Activated CD4-positive, CD25-positive, alpha-beta regulatory T cell treated with anti-CD3 and anti-CD28 coated beads, Interleukin-2, amount 50 U/mL, for 72 hours (primary cell): ENCODE measurements around the gene CLMP.
"Not testable (repeated sequence)": the region's sequence is repeated elsewhere in the genome, so short reads cannot be mapped to it uniquely, and the experiment has no call there.

ENCODE experiments used
- DNase-seq: peaks from one replicate; pipeline ENCODE4 v3.0.0; 2021

CLMP gene

DNA sequence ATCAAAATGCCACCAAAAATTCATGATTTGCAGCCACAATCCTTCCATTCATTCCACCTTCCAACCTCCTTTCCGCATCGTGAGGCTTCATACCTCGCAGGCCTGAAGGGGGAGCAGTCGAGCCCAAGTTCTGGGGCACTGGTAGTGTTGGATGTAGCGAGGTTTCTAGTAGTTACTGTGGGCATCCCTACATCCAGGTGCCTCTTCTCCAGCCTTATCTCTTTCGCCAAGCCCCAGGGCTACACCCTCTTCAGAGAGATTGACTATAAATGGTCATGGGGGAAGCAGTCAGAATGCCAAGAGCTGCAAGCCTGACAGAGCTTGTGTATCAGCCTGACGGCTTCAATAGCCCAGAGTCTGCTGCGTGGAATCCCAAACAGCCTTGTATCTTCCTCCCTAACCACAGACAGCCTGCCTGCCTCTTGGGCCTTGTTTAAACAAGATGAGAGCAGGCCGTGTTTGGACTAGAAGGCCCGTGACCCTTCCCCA, 28.9 kb downstream of the CLMP start:
- DNase-seq = peak; percentile 38

DNA sequence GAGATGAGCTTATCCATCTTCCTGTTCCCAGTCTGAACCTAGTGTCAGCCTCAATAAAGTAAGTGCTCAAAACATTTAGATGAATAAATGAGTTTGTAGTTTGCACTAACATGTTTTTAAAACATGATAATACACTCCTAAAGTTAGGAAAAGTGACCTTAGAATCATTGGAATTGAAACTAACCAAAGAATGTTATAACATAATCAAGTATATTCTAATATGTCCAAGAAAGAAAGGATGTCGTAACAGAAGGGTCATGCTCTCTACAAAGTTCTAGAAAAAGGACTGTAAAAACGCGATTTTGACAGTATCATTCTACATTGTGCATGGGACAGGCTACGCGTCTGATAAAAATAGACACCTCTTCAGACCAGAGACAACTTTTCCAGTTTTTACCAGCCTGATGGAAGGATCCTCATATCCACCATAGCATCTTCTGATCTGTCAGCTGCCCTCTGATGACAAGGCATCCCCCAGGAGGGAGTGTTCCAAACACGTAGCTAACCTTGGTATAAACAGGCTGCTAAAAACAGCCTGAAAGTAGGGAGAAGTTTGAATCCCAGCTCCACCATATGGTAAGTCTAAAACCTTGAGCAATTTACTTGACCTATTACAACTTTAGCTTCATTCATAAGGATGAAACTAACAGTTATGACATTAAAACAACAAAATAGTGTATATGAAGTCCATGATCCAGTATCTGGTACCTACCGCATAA, 30.2 kb downstream of the CLMP start:
- DNase-seq = no peak

DNA sequence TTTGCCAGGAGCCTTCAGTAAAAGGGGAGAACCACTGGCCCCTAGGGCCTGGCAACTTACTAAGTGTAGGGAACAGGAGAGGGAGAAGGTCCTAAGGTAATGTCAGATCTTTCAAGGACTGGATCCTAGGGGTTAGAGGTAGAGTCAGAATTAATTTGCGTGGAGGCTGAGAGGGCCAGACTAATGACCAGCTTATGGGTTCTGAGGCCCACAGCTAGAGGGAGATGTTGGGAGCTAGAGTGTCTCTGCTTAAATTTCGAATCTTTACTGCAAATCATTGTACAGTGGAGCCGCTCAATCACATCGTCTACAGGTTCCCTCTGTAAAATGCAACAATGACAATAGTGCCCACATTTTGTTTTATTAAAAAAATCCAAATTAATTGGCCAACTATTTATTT, 31.4 kb downstream of the CLMP start:
- DNase-seq = no peak

DNA sequence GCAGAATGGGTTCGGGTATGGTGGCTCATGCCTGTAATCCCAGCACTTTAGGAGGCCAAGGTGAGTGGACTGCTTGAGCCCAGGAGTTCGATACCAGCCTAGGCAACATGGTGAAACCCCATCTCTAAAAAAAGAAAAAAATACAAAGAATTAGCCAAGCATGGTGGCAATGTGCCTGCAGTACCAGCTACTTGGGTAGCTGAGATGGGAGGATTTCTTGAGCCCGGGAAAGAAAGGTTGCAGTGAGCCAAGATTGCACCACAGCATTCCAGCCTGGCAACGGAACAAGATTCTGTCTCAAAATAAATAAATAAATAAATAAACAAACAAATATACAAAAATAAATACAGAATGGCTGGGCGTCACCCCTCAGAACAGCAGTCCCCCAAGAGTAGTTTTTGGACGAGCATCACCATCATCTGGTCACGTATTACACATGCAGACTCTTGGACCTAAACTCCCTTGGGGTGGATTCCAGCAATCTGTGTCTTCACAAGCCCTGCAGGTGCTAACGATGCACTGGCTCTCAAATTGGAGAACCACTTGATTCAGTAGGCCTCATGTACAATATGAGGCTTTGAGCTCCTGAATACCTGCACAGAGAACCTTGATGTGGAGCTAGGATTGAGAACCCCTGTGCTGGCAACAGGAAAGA, 33.5 kb downstream of the CLMP start:
- DNase-seq = no peak

DNA sequence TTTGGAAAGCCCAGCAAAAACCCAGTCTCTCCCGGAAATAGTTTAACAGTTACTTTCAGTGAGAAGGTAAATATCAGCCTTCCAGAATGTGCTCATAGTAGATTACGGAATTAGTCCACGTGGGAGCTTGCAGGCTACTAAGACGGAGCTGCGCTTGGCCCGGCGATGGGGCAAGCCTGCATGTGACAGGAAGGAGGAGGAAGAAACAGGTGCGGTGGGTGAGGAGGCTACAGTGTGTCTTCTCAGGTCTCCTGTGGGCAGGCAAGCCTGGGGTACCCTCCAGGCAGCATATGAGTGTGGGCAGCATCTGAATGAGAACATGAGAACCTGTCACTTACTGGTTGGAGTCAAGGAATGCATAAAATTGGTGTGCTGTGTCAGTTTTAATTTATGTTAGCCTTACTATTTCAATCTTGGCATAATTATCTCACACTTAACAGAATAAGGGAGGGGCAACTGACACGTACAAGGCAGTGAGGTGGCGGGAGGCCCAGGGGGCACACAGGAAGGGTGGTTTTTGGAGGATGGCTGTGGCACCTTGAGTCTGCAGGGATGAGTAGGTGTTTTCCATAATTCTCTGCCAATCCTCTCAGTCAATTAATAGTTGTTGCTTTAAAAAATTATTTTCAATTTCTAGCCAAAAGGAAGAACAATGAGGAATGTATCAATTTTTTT, 35.7 kb downstream of the CLMP start:
- no peak for DNase-seq

DNA sequence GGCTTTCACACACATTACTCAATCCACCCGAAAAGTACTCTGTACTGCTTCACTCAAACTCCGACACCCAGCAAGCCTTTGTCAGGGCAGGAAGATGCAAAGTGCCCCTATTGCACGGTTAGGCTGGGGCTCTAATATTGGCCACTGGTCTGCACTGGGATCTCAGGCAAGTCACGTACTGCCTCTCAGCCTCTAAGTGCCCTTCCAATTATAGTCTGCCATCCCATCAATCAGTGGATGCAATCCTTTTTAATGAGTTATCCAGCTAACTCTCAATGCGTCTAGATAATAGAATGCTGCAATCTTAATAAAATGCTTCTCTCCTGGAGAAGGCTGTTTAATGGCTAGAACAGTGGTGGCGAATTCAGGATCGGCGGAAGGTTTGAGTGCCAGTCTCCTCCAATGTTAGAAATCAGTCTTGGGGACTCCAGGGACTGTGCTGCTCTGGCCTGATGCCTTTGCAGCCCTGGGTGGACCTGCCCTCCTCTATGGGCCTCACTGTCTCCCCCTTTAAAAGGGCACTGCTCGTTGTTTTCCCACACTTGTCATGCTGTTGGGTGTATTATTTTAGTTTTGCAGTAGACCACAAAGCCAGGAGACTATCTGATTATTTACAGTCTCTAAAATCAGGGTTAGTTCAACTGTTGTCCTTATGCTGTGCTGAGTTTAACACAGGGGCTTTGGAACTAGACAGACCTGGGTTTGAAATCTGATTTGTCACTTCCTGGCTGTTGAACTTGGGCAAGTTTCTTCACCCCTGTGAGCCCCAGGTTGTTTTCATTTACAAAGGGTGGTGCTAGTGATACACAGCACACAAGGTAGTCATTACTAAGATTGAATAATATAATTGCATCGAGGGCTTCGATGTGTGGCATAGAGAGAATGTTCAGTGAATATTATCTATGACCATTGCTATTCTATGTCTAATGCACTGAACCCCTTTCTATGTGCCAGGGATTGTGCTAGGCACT, 36.7 kb downstream of the CLMP start:
- DNase-seq = no peak

DNA sequence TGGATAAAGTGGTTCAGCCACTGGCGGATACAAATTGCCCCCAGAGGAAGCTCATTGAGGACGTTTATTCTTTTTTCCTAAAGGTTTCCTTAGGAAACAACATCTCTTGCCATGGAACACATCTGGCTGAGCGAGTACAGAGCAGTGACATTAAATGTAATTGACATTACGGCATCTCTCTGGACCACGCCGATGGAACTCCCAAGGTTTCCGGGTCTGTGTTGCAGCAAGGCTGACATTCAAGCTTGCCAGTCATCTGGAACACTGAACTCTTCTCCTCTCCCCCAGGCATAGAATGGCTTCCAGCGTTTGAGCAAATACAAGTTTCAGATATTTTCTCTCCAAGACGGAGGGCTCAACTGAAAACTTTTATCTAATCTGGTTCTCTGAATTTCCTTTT, 42.1 kb downstream of the CLMP start:
- DNase-seq = no peak

DNA sequence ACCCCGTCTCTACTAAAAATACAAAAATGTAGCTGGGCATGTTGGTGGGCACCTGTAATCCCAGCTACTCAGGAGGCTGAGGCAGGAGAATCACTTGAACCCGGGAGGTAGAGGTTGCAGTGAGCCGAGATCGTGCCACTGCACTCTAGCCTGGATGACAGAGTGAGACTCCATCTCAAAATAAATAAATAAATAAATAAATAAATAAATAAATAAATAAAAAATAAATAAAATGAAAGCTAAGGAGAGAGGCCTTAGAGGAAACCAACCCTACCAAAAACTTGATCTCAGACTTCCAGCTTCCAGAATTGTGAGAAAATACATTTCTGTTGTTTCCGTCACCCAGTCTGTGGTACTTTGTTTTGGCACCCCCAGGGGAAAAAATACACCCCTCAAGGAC, 42.7 kb downstream of the CLMP start:
- not testable (repeated sequence) for DNase-seq

DNA sequence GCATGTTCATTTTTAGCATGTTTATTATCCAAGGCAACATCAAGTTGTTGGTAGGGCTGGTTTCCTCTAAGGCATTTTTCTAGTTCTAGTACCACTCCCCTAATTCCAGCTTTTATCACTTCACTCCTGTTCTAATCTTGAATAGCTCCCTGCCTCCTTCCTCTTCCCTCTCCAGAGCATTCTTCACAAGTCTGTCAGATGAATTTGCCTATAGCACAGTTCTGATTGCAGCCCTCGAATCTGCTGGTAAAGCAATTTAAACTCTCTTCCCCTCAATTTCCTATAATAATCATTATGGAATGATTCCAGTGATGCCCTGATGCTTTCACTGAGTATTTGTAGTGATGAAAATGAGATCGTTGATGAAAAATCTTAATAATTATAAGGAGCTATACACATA, 43.3 kb downstream of the CLMP start:
- no peak for DNase-seq

DNA sequence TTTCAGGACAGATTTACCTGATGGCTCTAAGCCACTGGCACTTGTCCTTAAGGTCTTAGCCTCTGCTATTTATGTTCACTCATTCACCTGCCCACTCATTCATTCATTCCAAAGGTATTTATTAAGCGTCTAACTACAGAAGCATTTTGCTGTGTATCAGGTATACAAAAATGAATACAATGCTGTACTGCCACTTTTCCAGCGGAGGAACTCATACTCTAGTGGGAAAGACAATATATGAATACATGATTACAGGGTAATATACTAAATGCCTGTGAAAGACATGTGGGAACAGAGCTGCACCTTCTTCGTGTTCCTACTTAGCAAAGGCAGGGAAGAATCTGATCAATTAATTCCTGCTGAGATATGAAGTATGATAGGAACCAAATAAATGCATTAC, 43.7 kb downstream of the CLMP start:
- no peak for DNase-seq

DNA sequence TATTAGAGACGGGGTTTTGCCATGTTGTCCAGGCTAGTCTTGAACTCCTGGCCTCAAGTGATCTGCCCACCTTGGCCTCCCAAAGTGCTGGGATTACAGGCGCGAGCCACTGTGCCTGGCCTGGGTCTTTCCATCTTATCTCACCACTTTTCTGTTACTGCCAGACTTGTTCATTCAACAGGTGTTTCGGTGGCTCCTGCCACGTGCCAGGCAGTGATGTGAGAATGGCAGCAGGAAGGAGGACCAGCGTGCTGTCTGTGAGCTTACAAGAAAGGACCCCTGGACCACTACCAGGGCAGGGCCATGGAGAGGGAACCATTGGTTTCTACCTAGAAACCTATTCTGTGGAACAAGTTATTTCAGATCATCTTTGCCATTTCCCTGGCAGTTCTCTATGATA, 44.2 kb downstream of the CLMP start:
- DNase-seq = no peak

DNA sequence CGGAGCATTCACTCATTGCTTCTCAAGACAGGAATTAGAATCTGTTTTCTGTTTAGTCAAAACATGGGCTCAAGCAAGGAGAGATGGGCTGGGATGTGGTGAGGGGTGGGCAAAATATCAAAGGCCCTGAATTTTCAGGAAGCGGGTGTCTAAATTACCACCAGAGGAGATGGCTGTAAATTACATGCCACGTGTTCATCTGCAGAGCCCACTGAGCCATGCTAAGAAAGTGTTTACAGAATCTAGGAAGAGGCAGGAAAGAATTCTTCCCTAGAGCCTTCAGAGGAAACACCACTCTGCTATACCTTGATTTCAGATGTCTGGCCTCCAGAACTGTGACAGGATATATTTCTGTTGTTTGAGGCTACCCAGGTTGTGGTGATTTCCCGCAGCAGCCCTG, 46.1 kb downstream of the CLMP start:
- DNase-seq = no peak

DNA sequence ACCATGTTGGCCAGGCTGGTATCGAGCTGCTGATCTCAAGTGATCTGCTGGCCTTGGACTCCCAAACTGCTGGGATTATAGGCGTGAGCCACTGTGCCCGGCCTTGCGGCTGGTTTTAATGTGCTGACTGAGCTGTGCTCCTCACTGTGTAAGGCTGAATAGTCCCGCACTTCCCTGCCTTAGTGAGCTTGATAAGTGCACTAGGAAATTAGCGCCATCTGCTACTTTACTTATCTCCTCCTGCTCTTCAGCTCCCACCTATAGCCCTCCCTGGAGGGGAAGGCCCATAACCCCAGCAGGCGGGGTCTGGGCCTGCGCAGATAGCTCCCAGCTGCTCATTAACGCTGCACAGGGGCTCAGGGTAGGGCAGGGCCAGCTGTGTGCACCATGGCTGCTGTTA, 49.4 kb downstream of the CLMP start:
- DNase-seq = no peak

DNA sequence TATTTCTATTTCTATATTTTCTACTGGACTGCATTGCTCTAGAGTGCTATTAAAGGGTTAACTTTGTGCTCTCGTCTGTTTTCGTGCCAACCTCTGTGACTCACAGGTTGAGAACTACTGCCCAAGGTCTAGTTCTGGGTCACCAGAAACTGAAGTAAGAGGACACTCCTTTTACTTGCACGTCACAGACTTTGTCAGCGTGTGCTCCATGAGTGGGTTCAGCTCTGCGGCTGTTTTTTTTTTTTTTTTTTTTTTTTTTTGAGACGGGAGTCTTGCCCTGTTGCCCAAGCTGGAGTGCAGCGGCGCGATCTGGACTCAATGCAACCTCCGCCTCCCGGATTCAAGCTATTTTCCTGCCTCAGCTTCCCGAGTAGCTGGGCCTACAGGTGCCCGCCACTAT, 49.8 kb downstream of the CLMP start:
- no peak for DNase-seq

DNA sequence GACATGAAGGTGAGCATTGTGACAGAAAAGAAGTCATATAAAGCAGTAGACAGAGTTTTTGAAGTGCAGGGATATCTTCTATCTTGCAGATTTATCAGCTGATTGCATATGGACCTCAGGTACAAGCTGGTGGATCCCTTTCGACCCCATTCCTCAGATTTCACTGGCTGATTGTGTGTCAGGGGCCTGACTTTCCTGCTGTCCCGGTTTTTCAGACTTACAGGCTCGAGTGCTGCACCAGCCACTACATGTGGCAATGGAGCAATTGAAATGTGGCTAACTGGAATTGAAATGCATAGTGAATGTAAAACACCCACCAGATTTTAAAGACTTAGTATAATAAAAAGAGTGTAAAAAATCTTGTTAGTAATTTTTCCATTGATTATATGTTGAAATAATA, 50.3 kb downstream of the CLMP start:
- no peak for DNase-seq

DNA sequence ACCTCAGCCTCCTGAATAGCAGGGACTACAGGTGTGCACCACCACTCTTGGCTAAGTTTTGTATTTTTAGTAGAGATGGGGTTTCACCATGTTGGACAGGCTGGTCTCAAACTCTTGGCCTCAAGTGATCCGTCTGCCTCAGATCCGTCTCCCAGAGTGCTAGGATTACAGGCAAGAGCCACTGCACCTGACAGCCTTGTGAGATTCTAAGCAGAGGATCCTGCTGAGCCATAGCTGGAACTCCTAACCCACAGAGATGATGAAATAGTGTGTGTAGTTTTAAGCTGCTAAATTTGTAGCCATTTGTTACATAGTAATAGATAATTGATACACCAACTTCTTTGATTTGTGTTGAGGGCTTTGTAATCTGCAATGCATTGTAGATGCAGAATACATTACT, 51.1 kb downstream of the CLMP start:
- DNase-seq = no peak

DNA sequence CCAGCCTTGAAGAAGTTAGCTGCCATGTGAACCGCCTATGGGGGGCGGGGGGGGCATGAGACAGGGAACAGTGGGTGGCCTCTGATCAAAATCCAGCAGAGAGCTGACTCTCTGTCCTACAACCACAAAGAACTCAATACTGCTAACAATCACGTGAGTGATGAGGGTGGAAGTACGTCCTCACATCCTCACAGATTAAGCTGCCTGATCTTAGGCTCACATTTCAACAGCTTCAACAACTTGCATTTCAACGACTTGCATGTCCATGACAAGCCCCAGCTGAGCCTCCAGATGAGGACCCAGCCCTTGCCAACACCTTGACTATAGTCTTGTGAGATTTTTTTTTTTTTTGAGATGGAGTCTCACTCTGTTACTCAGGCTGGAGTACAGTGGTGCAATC, 51.6 kb downstream of the CLMP start:
- no peak for DNase-seq

DNA sequence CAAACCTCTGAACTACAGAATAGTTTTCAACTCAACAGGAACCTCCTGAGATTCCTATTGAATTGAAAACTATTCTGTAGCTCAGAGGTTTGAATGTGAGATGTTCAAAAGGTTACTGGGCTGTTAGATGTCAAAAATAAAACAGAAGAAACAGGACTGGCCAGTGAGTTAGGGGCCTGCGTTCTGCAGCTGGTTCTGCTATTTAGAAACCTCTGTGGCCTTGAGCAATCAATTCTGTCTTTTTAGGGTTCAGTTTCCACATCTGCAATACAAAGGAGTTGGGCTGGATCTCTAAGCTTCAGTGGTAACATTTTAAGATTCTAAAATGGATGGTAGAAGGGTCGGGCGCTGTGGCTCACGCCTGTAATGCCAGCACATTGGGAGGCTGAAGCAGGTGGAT, 55.8 kb downstream of the CLMP start:
- DNase-seq = no peak

DNA sequence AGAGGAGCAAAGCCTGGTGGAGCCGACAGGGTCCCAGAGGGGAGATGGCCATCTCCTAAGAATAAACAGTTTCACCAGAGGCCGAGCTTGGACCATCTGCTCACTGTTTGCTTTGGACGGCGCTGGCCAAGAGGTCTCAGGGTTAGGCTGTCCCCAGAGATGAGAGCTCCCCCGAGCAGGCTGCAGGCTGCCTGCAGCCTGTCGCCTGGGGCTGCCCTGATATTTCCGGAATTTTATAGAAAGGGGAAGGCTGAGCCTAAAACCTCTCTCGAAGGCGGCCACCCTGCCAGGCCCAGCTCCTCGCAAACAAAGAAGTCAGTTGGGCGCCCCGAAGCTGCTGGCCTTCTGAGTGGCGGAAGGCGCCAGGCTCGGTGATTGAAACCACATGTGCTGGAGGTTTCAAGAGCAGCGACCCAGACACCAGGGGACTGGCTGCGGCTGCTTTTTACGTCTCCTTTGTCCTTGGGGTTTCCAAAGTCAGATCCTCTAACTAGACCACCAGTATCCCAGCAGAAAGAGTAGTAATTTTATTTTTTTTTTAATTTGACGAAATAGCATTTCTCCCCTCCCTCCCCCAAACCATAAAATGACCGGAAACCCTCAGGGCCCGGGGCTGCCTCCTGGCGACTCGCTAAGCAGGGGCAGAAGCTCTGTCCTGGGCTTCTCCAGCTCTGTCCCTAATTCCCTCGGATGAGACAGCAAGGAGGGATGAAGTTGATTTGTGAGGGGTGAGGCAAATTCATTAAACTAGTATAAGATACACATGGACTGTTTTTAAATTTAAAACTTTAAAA, 57.4 kb downstream of the CLMP start:
- no peak for DNase-seq

DNA sequence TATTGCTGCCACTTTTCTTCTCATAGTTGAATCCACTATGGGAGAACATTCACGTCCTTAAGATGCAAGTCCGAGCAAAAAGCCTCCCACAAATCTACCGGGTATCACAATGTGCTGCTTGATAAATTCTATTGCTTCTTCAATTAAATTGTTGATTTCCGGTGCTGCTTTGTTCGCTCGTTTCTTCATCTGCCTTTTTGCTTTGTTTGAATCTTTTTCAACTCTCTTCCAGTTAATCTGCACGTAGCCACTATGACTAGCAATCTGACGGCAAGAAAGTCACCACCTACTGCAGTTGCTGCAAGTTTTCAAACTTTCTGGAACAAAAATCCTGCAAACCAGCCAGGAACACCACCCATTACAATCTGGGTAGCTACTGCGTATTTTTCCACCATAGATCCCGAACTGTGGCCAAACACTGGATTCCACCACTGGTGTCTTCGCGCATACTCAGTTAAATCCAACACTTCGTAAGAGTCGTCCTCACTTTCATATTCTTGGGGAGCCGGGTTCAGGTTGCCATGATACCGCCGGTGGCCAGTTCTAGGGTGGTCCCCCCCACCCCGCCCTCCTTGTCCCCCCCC, 59.1 kb downstream of the CLMP start:
- no peak for DNase-seq

DNA sequence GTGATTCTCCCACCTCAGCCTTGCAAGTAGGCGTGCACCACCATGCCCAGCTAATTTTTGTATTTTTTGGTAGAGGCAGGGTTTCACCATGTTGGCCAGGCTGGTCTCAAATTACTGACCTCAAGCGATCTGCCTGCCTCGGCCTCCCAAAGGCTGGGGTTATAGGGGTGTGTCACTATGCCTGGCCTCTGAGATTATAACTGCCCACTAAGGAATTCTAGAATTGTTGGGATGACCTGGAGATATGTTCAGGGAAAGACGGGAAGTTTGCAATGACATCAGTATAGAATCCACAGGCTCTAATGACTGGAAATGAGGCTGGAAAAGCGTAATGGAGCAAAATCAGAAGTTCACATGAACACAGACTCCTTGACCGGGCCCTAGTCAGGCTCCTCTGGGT, 62.2 kb downstream of the CLMP start:
- no peak for DNase-seq
